GM21381 (cell line): ENCODE measurements around the gene ZNF670.
"Not testable (repeated sequence)": the region's sequence is repeated elsewhere in the genome, so short reads cannot be mapped to it uniquely, and the experiment has no call there.

Experiments used
- ATAC-seq: cut with Tn5 transposase; IDR thresholded peaks from one replicate; pipeline ENCODE4 v1.9.1; 2021; ENCODE audit warnings: mild to moderate bottlenecking, moderate library complexity; ENCODE audit not compliant: unreplicated experiment

ZNF670 gene

DNA sequence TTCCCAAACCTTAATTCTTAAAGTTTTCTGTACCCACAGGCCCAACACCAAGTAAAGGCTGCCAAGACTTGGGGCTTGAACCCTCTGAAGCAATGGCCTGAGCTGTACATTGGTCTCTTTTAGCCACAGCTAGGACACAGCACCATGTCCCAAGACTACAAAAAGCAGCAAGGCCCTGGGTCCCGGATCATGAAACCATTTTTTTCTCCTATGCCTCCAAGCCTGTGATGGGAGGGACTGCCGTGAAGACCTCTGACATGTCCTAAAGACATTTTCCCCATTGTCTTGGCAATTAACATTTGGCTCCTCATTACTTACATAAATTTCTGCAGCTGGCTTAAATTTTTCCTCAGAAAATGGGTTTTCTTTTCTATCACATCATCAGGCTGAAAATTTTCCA lies 30.9 kb downstream of the ZNF670 start:
- no peak for ATAC-seq

DNA sequence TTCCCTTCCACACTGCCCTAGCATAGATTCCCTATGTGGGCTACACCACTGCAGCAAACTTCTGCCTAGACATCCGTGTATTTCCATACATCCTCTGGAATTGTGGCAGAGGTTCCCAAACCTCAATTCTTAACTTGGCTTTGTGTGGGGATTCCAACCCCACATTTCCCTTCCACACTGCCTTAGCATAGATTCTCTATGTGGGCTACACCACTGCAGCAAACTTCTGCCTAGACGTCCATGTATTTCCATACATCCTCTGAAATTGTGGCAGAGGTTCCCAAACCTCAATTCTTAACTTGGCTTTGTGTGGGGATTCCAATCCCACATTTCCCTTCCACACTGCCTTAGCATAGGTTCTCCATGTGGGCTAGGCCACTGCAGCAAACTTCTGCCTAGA lies 31.4 kb downstream of the ZNF670 start:
- ATAC-seq, result no peak

DNA sequence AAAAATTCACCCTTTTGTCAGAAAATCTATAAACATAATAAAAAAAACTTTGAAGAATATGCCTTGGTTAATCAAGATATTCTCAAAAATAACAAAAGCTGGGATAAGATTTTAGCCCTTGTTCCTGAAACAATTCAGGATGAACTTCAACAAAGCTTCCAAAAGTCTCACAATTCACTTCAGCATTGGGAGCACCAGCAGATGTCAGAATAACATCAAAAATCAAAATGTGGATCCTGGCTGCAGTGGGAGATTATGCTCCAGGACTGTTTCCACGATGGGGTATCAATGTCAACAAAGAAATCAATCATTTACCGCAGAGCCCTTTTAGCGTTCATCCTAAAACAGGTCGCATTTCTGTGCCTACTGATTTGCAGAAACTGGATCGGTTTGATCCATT lies 35.2 kb downstream of the ZNF670 start:
- ATAC-seq, result no peak

DNA sequence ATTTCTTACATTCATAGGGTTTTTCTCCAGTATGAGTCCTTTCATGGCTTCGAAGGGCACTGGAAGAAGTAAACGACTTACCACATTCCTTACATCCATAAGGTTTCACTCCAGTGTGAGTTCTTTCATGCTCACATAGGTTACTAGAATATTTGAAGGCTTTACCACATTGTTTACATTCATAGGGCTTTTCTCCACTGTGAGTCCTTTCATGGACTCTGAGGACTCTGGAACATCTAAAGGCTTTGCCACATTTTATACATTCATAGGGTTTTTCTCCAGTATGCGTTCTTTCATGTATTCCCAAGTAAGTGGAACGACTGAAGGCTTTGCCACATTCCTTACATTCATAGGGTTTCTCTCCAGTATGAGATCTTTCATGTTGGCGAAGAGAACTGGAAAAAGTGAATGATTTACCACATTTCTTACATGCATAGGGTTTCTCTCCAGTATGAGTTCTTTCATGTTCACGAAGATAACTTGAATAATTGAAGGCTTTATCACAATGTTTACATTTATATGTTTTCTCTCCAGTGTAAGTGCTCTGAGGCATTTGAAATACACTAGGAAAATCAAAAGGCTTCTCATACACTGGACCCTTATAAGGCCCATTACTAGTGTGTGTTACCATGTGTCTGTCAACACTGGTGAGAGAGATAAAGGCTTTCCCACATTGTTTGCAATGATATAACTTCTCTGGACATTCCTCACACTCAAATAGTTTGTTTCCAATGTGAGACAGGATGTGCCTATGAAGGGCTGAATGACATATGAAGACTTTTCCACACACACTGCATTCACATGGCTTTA lies 40.9 kb downstream of the ZNF670 start:
- ATAC-seq, result no peak

DNA sequence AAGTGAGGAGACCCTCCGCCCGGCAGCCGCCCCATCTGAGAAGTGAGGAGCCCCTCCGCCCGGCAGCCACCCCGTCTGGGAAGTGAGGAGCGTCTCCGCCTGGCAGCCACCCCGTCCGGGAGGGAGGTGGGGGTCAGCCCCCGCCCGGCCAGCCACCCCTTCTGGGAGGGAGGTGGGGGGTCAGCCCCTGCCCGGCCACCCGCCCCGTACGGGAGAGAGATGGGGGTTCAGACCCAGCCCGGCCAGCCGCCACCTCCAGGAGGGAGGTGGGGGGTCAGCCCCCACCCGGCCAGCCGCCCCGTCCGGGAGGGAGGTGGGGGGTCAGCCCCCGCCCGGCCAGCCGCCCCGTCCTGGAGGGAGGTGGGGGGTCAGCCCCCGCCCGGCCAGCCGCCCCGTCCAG lies 46.3 kb downstream of the ZNF670 start:
- not testable (repeated sequence) for ATAC-seq
